Measurements from ENCODE around the gene TAT. TPM values are rescaled to one million over a fixed set of nuclear protein-coding genes. Genes with fewer than 3 reads are reported as not detected.
"Not testable (repeated sequence)": the region's sequence is repeated elsewhere in the genome, so short reads cannot be mapped to it uniquely, and the experiment has no call there.

The TAT gene
- polyA plus RNA-seq, 1 donor (not counting 4 experiments of a cell fraction or from before 2014, with no cell fraction given) = not detected

DNA sequence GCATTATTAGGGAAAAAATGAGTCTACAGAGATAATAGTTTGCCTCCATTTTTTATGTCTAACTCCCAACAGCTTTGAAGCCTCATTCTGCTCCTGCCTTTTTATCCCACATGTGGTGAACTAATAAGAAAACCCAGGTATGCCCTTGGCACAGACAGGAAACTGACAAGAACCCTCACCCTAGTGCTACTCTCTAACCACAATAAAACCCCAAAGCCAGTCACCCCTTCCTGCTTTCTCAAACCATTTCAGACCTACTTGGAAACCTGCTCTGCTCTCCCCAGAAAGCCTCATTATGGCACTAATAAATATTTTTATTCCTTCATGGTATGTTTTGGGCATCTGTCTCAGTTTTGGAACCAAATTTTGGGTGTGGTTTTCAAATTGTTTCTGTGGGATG lies 45.2 kb upstream of the TAT start:
- H3K36me3 ChIP-seq (ENCODE audit: control insufficient read depth in 2 of 2, extremely low read depth in 1 of 2, insufficient read depth in 2 of 2, low read length in 2 of 2) = no peaks in the 10 kb centered on the region
- H3K4me2 ChIP-seq (ENCODE audit: control insufficient read depth, extremely low read depth, insufficient read depth, low read depth, low read length) = no peak overlapping the region
- no peak overlapping the region for H3K9ac ChIP-seq (ENCODE audit: control insufficient read depth, extremely low read depth, insufficient read depth, low read length)
- TF ChIP-seq, protein P1, sequence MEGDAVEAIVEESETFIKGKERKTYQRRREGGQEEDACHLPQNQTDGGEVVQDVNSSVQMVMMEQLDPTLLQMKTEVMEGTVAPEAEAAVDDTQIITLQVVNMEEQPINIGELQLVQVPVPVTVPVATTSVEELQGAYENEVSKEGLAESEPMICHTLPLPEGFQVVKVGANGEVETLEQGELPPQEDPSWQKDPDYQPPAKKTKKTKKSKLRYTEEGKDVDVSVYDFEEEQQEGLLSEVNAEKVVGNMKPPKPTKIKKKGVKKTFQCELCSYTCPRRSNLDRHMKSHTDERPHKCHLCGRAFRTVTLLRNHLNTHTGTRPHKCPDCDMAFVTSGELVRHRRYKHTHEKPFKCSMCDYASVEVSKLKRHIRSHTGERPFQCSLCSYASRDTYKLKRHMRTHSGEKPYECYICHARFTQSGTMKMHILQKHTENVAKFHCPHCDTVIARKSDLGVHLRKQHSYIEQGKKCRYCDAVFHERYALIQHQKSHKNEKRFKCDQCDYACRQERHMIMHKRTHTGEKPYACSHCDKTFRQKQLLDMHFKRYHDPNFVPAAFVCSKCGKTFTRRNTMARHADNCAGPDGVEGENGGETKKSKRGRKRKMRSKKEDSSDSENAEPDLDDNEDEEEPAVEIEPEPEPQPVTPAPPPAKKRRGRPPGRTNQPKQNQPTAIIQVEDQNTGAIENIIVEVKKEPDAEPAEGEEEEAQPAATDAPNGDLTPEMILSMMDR (optimal IDR thresholded peaks at IDR 0.05 in 1 of 3, IDR thresholded peaks at IDR 0.05 in 1 of 3, conservative IDR thresholded peaks at IDR 0.05 in 1 of 3; ENCODE audit: extremely low read depth in 1 of 3, insufficient read depth in 2 of 3, low read length in 3 of 3) = no peak
- TF ChIP-seq EZH2 (IDR thresholded peaks at IDR 0.05; ENCODE audit: low read length) = no peak
- no peaks in the 10 kb centered on the region for H3K4me1 ChIP-seq (ENCODE audit: control insufficient read depth, extremely low read depth, insufficient read depth, low read length)
- H4K20me1 ChIP-seq (ENCODE audit: control insufficient read depth, extremely low read depth, insufficient read depth, low read length) = no peaks in the 10 kb centered on the region
- no peak overlapping the region for H2AFZ ChIP-seq (ENCODE audit: control insufficient read depth, low read length)
- dilution Hi-C loops (cut with MboI; ENCODE audit: extremely low pct_ligation_motif_present, low sequenced_read_pairs) = no loop called here
- DNase-seq (ENCODE audit: low read depth, low spot score) (no peak), FAIRE-seq (no peak)
- no peaks in the 10 kb centered on the region for H3K27me3 ChIP-seq (ENCODE audit: control insufficient read depth, extremely low read depth, insufficient read depth, low read length)
- no peaks in the 10 kb centered on the region for H3K79me2 ChIP-seq (ENCODE audit: control insufficient read depth, insufficient read depth, low read length)
- no peaks in the 10 kb centered on the region for H3K9me3 ChIP-seq (ENCODE audit: control insufficient read depth, low read depth, low read length)
- H3K27ac ChIP-seq (ENCODE audit: control insufficient read depth, insufficient read depth, low read length) = no peak overlapping the region
- no peak overlapping the region for H3K4me3 ChIP-seq (ENCODE audit: control insufficient read depth in 2 of 3, extremely low read depth in 1 of 3, insufficient read depth in 2 of 3, low read depth in 1 of 3, low read length in 3 of 3)
- no peaks in the 10 kb centered on the region for H3K9me1 ChIP-seq (ENCODE audit: control insufficient read depth, extremely low read depth, insufficient read depth, low read length)

GRCh38 chr16:71618429-71618828 lies 41.5 kb upstream of the TAT start:
- Histone ChIP-seq H3K9me1 (ENCODE audit: control insufficient read depth, extremely low read depth, insufficient read depth, low read length) (no peaks in the 10 kb centered on the region), H3K27me3 (ENCODE audit: control insufficient read depth, extremely low read depth, insufficient read depth, low read length) (no peaks in the 10 kb centered on the region), H3K9me3 (ENCODE audit: control insufficient read depth, low read depth, low read length) (no peaks in the 10 kb centered on the region), H3K79me2 (ENCODE audit: control insufficient read depth, insufficient read depth, low read length) (no peaks in the 10 kb centered on the region), H2AFZ (ENCODE audit: control insufficient read depth, low read length) (no peak overlapping the region), H4K20me1 (ENCODE audit: control insufficient read depth, extremely low read depth, insufficient read depth, low read length) (no peaks in the 10 kb centered on the region), H3K9ac (ENCODE audit: control insufficient read depth, extremely low read depth, insufficient read depth, low read length) (no peak overlapping the region), H3K27ac (ENCODE audit: control insufficient read depth, insufficient read depth, low read length) (no peak overlapping the region), H3K4me3 (ENCODE audit: control insufficient read depth in 2 of 3, extremely low read depth in 1 of 3, insufficient read depth in 2 of 3, low read depth in 1 of 3, low read length in 3 of 3) (no peak overlapping the region), H3K4me2 (ENCODE audit: control insufficient read depth, extremely low read depth, insufficient read depth, low read depth, low read length) (no peak overlapping the region), H3K36me3 (ENCODE audit: control insufficient read depth in 2 of 2, extremely low read depth in 1 of 2, insufficient read depth in 2 of 2, low read length in 2 of 2) (no peaks in the 10 kb centered on the region), H3K4me1 (ENCODE audit: control insufficient read depth, extremely low read depth, insufficient read depth, low read length) (no peaks in the 10 kb centered on the region)
- dilution Hi-C loops (cut with MboI; ENCODE audit: extremely low pct_ligation_motif_present, low sequenced_read_pairs) = no loop called here
- DNase-seq (ENCODE audit: low read depth, low spot score) (no peak), FAIRE-seq (no peak)
- TF ChIP-seq, protein P1 (optimal IDR thresholded peaks at IDR 0.05 in 1 of 3, IDR thresholded peaks at IDR 0.05 in 1 of 3, conservative IDR thresholded peaks at IDR 0.05 in 1 of 3; ENCODE audit: extremely low read depth in 1 of 3, insufficient read depth in 2 of 3, low read length in 3 of 3) = no peak
- no peak for TF ChIP-seq EZH2 (IDR thresholded peaks at IDR 0.05; ENCODE audit: low read length)

- H3K27ac ChIP-seq (ENCODE audit: control insufficient read depth, insufficient read depth, low read length); dilution Hi-C loops (cut with MboI; ENCODE audit: extremely low pct_ligation_motif_present, low sequenced_read_pairs); FAIRE-seq; H4K20me1 ChIP-seq (ENCODE audit: control insufficient read depth, extremely low read depth, insufficient read depth, low read length); H3K9me1 ChIP-seq (ENCODE audit: control insufficient read depth, extremely low read depth, insufficient read depth, low read length); H3K79me2 ChIP-seq (ENCODE audit: control insufficient read depth, insufficient read depth, low read length); H3K9ac ChIP-seq (ENCODE audit: control insufficient read depth, extremely low read depth, insufficient read depth, low read length); DNase-seq (ENCODE audit: low read depth, low spot score); H3K9me3 ChIP-seq (ENCODE audit: control insufficient read depth, low read depth, low read length); H3K27me3 ChIP-seq (ENCODE audit: control insufficient read depth, extremely low read depth, insufficient read depth, low read length); H2AFZ ChIP-seq (ENCODE audit: control insufficient read depth, low read length); H3K4me2 ChIP-seq (ENCODE audit: control insufficient read depth, extremely low read depth, insufficient read depth, low read depth, low read length); H3K4me1 ChIP-seq (ENCODE audit: control insufficient read depth, extremely low read depth, insufficient read depth, low read length); H3K4me3 ChIP-seq (ENCODE audit: control insufficient read depth in 2 of 3, extremely low read depth in 1 of 3, insufficient read depth in 2 of 3, low read depth in 1 of 3, low read length in 3 of 3); H3K36me3 ChIP-seq (ENCODE audit: control insufficient read depth in 2 of 2, extremely low read depth in 1 of 2, insufficient read depth in 2 of 2, low read length in 2 of 2): not testable (repeated sequence)
Observed at GRCh38 chr16:71614956-71615355, 38.1 kb upstream of the TAT start.
